Measurements from ENCODE around the gene RPS3A.

GRCh38 chr4:151095142-151095541, 4.3 kb upstream of the RPS3A start:
- no peak for TF ChIP-seq MAX (IDR thresholded peaks at IDR 0.05)
- TF ChIP-seq USF2 (IDR thresholded peaks at IDR 0.05): no peak
- no peak for TF ChIP-seq CTCF (IDR thresholded peaks at IDR 0.05)
- TF ChIP-seq PHF8 (IDR thresholded peaks at IDR 0.05; ENCODE audit: borderline replicate concordance, low read depth): no peak
- no peak for TF ChIP-seq NPAS2 (CRISPR knock-in tag; IDR thresholded peaks at IDR 0.05; ENCODE audit: borderline replicate concordance)
- no peak for TF ChIP-seq RAD21 (conservative IDR thresholded peaks at IDR 0.05 in 1 of 2, IDR thresholded peaks at IDR 0.05 in 1 of 2)
- no peak for TF ChIP-seq RNF2 (IDR thresholded peaks at IDR 0.05; ENCODE audit: borderline replicate concordance, low read depth)
- no peak for TF ChIP-seq POLR2A (IDR thresholded peaks at IDR 0.05; ENCODE audit: low read length)
- no peak for TF ChIP-seq KDM1A (IDR thresholded peaks at IDR 0.05; ENCODE audit: low read depth)
- TF ChIP-seq CEBPB (IDR thresholded peaks at IDR 0.05): no peak
- TF ChIP-seq CHD2 (IDR thresholded peaks at IDR 0.05; ENCODE audit: low read length, partially characterized antibody): no peak

All from A549 (cell line).